Activated CD8-positive, alpha-beta memory T cell treated with anti-CD3 and anti-CD28 coated beads, Interleukin-2, amount 50 U/mL, for 1 hour (primary cell): ENCODE measurements around the gene ASPSCR1.

ENCODE experiments used
- DNase-seq: peaks from one replicate; pipeline ENCODE4 v3.0.0-alpha.2; 2020; ENCODE audit errors: extremely low read depth

Gene ASPSCR1

DNA sequence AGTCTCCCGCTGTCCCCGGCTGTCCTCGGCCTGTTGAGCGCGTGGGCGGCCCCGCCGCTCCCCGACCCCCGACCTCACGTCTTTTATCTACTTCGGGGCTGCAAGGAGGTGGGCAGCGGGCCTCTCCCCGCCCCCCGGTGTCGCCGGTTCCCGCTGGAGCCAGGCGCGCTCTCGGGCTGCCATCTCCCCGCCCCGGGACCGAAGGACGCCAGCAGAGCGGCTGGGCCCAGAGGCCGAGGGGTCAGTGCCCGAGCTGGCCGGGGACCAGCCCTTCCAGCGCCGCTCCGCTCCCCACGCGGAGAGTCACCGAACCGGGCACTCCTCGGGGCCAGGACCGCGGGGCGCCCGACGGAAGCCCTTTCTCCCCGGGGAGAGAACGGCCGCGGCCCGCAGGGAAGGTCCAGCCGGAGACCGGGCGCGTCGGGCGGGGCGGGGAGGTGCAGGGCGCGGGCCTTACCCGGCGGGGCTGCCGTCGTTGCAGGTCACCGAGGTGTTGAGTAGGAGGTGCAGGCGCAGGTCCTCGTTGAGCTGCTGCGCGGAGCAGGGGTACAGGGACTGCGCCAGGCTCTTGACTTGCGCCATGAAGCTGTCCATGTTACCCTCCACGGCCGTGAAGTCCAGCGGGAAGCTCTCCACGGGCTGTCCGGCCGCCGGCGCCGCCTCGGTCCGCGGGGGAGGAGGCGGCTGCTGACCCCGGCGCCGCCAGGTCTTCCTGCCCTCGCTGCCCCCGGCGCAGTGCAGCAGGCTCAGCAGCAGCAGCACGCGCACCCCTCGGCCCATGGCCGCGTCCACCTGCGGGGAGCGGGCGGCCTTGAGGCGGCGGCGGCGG is 17.1 kb upstream of the ASPSCR1 start:
- no peak for DNase-seq

- DNase-seq: no peak
Observed at GRCh38 chr17:81961087-81961511, 16.3 kb upstream of the ASPSCR1 start, which contains the start of gene NOTUM. Gene NOTUM, minus strand, starts transcription at chr17:81961187. Its CDS starts 278 bp downstream, at chr17:81960909.

DNA sequence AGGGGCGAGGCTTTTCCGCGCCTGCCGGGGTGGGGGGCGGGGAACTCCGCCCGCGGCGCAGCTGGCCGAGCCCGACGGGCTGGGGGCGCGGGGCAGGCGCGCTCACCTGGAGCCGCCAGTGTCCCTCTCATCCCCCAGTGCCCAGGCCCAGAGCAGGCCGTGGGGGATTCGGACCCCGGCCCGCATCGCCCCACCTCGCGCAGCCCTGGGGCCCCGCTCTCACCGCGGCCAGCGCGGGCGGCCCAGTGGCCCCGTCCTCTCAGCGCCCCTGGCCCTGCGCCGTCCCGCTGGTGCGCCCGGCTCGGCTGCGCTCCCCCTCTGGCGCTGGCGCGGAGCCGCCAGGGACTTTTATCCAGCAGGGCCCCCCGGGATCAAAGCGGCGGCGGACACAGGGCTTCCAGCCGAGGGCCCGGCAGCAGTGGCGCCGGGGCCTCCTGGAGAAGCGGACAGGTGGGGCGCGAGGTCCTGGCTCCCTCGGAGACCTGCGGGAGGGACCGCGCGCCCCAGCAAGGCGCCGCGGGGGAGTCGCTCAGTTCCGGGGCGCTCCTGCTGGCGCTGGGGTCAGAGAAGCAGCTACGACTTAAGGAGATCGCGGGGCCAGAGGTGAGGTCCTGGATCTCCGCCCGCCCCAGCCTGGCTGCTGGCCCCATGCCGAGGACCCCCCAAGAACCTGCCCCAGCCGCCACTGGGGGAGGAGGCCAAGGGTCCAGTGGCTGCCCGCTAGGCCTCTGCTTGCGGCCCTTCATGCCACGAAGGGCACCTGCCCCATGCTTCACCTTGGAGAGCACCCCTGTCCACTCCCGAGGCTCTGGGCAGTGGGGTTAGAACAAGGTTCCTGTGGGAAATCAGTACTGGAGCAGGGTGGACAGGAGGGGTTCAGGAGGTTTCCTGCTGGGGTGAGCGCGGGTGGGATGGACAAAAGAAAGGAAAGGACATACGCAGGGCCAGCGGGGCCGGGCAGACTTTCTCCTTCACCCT is 15.6 kb upstream of the ASPSCR1 start:
- no peak for DNase-seq

DNA sequence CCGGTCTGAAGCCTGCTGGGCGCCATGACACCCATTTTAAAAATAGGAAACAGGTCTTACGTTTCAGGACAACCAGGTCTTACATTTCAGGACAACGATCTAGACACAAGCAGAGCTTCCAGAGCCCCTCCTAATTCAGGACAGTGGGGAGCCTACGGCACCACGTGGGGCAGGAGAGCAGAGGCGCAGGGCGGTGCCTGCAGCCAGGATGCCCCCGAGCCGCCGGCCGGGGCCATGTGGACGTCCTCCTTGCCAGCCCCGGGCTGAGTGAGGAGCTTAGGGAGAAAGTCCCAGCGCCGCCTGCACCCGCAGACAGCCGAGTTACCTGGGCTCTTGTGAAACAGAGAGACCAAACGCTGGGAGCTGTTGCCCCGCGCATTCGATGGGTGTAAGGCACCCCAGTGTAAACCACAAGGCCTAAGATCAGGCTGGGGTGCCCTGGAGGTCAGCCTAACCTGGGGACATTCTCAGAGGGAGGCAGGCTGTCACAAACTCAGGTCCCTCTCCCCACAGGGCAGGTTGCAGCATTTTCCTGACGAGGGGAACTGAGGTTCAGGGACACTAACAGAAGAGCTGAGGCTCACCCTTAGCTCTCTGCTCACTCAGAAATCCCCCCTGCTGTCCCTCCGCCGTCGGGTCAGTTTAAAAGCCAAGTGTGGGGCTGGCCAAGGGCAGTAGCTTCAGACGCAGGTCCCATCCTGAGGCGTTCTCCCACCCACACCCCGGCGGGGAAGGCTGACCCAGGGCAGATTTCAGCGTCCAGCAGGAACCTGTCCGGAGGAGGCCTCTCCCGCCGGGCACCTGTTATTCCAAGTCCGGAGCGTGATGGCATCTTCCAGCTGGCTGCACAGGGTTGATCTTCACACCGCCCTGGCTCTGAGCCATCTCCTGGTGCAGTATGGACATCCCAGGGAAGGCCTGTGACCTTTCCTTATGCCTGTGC is 14.7 kb upstream of the ASPSCR1 start:
- DNase-seq: no peak

DNA sequence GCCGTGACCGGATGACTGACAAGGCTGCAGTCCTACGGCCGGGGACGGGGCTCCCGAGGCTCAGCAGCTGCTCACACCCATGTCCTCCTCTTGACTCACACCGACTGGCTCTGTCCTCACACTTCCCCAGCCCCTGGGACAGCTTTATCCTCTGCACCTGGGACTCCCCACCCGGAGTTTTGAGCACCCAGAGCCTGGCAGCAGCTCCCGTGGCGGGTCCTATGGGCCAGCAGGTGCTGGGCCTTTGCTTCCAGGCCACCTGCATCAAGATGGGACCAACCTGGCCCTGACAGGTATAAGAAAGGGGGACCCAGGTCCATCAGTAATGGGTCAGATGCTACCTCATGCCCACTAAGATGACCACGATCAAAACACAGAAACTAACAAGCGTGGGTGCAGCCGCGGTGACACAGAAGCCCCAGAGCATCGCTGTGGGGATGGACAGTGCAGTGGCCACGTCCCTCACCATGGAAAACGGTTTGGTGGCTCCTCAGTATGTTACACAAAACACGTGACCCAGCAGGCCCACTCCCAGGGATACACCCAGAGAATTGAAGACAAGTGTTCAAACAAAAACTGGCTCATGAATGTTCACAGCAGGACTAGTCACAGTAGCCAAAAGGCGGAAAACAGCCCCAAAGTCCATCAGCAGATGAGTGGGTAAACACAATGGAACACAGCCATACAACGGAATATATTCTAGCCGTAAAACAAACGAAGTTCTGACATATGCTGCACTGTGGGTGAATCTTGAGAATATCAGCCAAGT is 13.2 kb upstream of the ASPSCR1 start:
- DNase-seq: no peak

GRCh38 chr17:81966343-81967243 is 10.8 kb upstream of the ASPSCR1 start:
- no peak for DNase-seq

GRCh38 chr17:81967244-81967532 is 10.2 kb upstream of the ASPSCR1 start:
- no peak for DNase-seq

GRCh38 chr17:81967533-81968395 is 9.7 kb upstream of the ASPSCR1 start:
- peak; percentile 67 for DNase-seq

- no peak for DNase-seq
Observed at GRCh38 chr17:81968396-81968745, 9.1 kb upstream of the ASPSCR1 start.

GRCh38 chr17:81968850-81969812 is 8.3 kb upstream of the ASPSCR1 start:
- no peak for DNase-seq

- DNase-seq: no peak
Observed at GRCh38 chr17:81973432-81973831, 4.0 kb upstream of the ASPSCR1 start.

- DNase-seq: no peak
Observed at GRCh38 chr17:81976332-81977210, 858 bp upstream of the ASPSCR1 start.

GRCh38 chr17:81978524-81979298 is 1.3 kb downstream of the ASPSCR1 start:
- no peak for DNase-seq

DNA sequence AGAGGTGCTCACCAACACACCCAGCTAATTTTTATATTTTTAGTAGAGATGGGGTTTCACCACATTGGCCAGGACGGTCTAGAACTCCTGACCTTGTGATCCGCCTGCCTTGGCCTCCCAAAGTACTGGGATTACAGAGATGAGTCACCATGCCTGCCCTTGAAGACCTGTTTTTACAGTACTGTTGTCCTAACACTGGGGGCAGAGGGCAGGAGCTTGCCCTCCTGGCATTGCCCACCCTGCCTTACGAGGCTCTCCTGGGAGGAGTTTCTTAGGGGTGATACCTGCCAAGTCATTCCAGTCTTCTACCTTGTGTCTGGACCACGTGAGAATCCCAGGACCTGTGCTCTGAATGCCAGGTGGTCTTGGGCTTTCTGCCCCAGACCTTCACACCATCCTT is 2.7 kb downstream of the ASPSCR1 start:
- no peak for DNase-seq

- no peak for DNase-seq
Observed at GRCh38 chr17:81980707-81981343, 3.4 kb downstream of the ASPSCR1 start.
